NCI-H2171 treated with DMSO at 0.1 percent for 48 hours (cell line): ENCODE results near the gene SATB2.
A peak's percentile ranks its signal among the peaks of the same experiment; 100 is the strongest.

Source experiments
- DNase-seq: peaks from one replicate; lab custom pipeline; 2025; lab: John Stamatoyannopoulos, UW

The SATB2 gene

DNA sequence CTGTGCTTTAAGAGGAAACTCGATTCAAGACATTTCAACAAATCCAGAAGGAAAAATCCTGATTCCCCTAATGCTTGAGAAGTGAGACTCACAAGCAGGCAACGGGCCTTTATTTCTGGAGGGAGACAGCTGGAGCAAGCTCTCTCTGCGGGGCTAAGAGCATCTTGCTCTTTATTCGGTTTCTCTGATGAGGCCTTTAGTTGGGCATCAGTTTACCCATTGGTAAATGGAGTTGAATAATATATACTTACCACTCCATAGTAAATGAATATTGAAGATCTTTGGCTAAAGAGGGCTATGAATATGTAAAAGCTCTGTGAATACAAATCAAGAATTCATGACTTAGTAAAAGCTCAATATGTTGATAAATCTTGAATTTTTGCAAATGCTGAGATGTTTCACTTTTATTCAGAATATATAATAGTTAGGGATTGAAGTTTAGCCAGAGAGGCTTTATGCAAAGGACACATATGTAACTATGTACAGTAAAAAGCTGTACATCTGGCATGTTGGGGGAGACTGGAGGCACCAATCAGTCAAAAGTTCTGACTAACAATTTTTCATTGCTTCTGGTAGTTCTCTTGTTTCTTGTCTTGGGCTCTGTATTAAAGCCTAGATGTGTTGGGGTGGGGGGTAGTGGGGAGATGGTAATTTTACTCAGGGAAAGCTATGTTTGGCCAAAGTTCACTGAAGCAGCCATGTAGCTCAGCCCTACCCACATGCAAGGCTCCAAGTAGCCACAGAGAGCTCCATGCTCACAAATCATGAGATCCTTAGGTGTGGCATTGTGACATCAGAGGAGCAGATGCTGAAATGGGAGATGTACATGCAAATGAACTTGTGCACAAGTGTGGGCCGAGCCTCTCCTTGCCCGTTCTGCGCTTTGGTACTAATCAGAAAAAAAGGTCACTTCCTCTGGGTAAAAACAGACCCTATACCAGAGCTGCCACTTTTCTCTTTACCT, 200.2 kb downstream of the SATB2 start:
- no peak for DNase-seq

DNA sequence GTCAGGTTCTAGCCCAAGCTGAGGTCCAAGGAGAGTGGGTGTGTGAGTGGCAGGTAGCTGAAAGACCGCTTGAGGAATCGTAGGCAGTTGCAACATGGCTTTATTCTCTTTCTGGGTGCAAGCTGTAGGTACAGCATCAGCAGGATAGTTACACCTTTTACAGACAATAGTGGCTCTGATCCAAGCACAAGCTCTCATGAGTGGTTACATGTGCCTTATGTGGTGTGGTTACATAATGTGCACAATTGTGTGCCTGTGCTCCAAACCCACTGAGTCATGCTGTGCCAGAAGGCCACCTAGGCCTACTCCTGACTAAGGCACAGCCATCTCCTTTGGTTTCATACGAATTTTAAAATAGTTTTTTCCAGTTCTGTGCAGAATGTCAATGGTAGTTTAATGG, 227.6 kb downstream of the SATB2 start:
- peak; percentile 26 for DNase-seq

DNA sequence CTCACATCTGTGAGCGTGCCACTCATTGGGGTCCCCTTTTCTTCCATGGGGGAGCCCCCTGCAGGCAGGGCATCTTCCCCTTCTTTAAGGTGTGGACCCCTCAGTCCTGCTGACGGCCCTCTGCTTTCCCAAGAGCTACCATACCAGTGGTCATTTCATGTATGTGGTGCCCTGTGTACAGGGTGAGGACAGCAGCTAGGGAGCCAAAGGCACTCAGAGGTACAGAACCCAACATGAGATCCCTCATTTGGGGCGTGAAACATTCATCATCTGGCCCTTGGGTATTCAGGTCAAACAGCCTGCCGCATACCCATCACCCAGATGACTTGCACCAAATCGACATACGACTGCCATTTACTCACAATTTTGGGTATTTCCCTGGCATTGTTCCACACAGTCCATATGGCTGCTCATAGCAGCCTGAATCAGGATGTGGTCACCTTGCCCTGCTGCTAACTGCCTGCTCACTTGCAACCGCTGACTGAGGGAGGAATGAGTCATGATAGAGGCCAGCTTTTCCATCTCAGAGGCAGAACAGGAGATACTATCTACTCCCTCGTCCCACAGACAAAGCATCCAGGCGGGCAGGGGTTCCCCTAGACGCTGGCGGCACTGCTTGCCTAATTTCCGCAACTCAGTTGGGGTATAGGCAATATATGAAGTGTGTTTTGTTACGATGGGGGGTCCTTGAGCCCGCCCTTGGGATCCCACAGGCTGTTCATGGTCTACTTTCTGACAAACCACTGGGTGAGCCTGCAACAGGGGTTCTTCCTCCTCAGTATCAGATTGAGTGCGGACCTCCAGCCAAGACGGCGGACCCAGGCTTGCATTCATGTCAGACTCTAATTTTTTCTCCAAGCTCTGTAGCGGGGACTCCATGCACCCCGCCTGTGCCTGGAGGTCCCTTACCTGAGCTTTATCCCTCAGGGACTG, 228.6 kb downstream of the SATB2 start:
- DNase-seq, result peak; percentile 29

DNA sequence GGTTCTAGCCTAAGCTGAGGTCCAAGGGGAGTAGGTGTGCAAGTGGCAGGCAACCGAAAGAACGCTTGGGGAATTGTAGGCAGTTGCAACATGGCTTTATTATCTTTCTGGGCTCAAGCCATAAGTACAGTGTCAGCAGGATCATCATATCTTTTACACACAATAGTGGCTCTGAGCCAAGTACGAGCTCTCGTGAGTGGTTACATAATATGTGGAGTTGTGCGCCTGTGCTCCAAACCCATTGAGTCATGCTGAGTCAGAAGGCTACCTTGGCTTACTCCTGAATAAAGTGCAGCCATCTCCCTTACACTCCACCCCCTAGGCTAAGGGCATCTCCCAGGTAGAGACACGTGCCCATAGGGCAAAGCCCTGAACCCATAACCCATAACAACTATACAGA, 233.9 kb downstream of the SATB2 start:
- DNase-seq, result peak; percentile 48

DNA sequence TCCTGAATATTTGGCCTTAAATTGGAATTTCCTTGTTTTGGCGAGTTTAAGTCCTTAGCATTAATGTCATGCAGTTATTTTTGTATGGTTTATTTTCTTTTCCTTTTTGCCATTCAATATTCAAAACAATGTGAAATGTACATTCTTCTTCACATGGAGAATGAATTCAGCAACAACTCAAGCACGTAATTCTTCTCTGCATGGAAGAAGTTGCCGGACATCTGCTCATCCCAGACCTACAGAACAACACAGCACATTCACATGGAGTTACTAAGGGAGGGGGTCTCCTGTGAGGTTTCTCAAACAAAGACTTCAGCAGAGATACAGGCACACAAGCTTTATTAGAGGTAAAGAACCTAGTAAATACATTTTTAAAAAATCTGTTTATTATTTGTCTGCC, 236.8 kb downstream of the SATB2 start:
- DNase-seq, result peak; percentile 10

- DNase-seq, result no peak
Observed at GRCh38 chr2:199219551-199219950, 238.2 kb downstream of the SATB2 start.
